Mesothelial cell of epicardium (in vitro differentiated cells): ENCODE data around the gene MMP26. TPM values are rescaled to one million over a fixed set of nuclear protein-coding genes. Genes with fewer than 3 reads are reported as not detected.

Source experiments
- DNase-seq, 2 experiments: peaks; one replicate each; pipeline ENCODE4 v3.0.0; 2021; ENCODE audit warnings: low spot score in 2 of 2; ENCODE audit not compliant: unreplicated experiment in 2 of 2
- H3K27ac Mint-ChIP-seq: 2 replicates; pipeline ENCODE4 v1.8.0; 2021; ENCODE audit warnings: mixed read lengths
- H3K27me3 Mint-ChIP-seq: 2 replicates; pipeline ENCODE4 v1.8.0; 2021; ENCODE audit warnings: low read depth, mixed read lengths
- H3K36me3 Mint-ChIP-seq: 2 replicates; pipeline ENCODE4 v1.8.0; 2021; ENCODE audit warnings: mixed read lengths
- H3K4me1 Mint-ChIP-seq: 2 replicates; pipeline ENCODE4 v1.8.0; 2021; ENCODE audit warnings: mixed read lengths
- H3K4me3 Mint-ChIP-seq: 2 replicates; pipeline ENCODE4 v1.8.0; 2021; ENCODE audit warnings: mild to moderate bottlenecking, moderate library complexity, mixed read lengths
- H3K9me3 Mint-ChIP-seq: 2 replicates; pipeline ENCODE4 v1.8.0; 2021; ENCODE audit warnings: mixed read lengths
- CTCF ChIP-seq: fragments of 200-600 bp; sonication (generic); IDR thresholded peaks from one replicate; pipeline ENCODE4 v1.5.0; 2021; ENCODE audit warnings: antibody characterized with exemption; ENCODE audit not compliant: unreplicated experiment
- total RNA-seq: library from RNA; stranded (reverse); gene quantifications from 3 replicates; pipeline ENCODE4 v1.2.1, GENCODE V29; 2021

The MMP26 gene
- total RNA-seq, 1 donor from 2014 or later = not detected

GRCh38 chr11:4740735-4741134, 36.2 kb downstream of the MMP26 start:
- DNase-seq = no peak
- no peaks in the 10 kb centered on the region for H3K36me3 Mint-ChIP-seq
- no peak overlapping the region for H3K27ac Mint-ChIP-seq
- TF ChIP-seq CTCF = no peak
- H3K9me3 Mint-ChIP-seq = no peaks in the 10 kb centered on the region
- H3K4me1 Mint-ChIP-seq = no peaks in the 10 kb centered on the region
- no peak overlapping the region for H3K4me3 Mint-ChIP-seq
- H3K27me3 Mint-ChIP-seq = peaks cover 5% of the 10 kb centered on the region

GRCh38 chr11:4748438-4748837, 43.9 kb downstream of the MMP26 start:
- no peaks in the 10 kb centered on the region for H3K9me3 Mint-ChIP-seq
- no peak for DNase-seq
- no peaks in the 10 kb centered on the region for H3K36me3 Mint-ChIP-seq
- no peak for TF ChIP-seq CTCF
- H3K4me1 Mint-ChIP-seq = no peaks in the 10 kb centered on the region
- peaks cover 39% of the 10 kb centered on the region for H3K27me3 Mint-ChIP-seq
- no peak overlapping the region for H3K27ac Mint-ChIP-seq
- no peak overlapping the region for H3K4me3 Mint-ChIP-seq

- Mint-ChIP-seq H3K27ac (no peak overlapping the region), H3K4me3 (no peak overlapping the region), H3K27me3 (peaks cover 42% of the 10 kb centered on the region), H3K4me1 (no peaks in the 10 kb centered on the region), H3K36me3 (no peaks in the 10 kb centered on the region), H3K9me3 (no peaks in the 10 kb centered on the region)
- no peak for DNase-seq
- no peak for TF ChIP-seq CTCF
Observed at GRCh38 chr11:4751201-4751600, 46.6 kb downstream of the MMP26 start.

Other genes with a start within 250 kb of the MMP26 start
- 0.07 TPM in 1 of 3 replicates, not detected in the others for gene OR52K1, start 222.1 kb upstream of the MMP26 start, total RNA-seq
- not detected in 3 replicates for gene OR52M1, start 159.6 kb upstream of the MMP26 start, total RNA-seq
- not detected in 3 replicates for gene OR52I2, start 123.0 kb upstream of the MMP26 start, total RNA-seq
- gene OR52I1, start 110.7 kb upstream of the MMP26 start, total RNA-seq = not detected in 3 replicates
- gene TRIM68, start 96.6 kb upstream of the MMP26 start, total RNA-seq = 20.2 to 23.3 TPM (median 21.4 TPM) in 3 replicates
- not detected in 3 replicates for gene OR51D1, start 67.3 kb upstream of the MMP26 start, total RNA-seq
- not detected in 3 replicates for gene OR51E1, start 60.8 kb upstream of the MMP26 start, total RNA-seq
- gene OR51E2, start 6.9 kb upstream of the MMP26 start, total RNA-seq = 0.11 TPM in 1 of 3 replicates, not detected in the others
- not detected in 3 replicates for gene OR51F1, start 65.2 kb downstream of the MMP26 start, total RNA-seq
- gene OR52R1, start 99.6 kb downstream of the MMP26 start, total RNA-seq = not detected in 3 replicates
- gene OR51F2, start 116.5 kb downstream of the MMP26 start, total RNA-seq = not detected in 3 replicates
- gene OR51S1, start 144.4 kb downstream of the MMP26 start, total RNA-seq = not detected in 3 replicates
- gene OR51T1, start 177.1 kb downstream of the MMP26 start, total RNA-seq = not detected in 3 replicates
- gene OR51A7, start 199.0 kb downstream of the MMP26 start, total RNA-seq = not detected in 3 replicates
- gene OR51G2, start 214.6 kb downstream of the MMP26 start, total RNA-seq = not detected in 3 replicates
- not detected in 3 replicates for gene OR51G1, start 219.6 kb downstream of the MMP26 start, total RNA-seq
- gene OR51A4, start 242.8 kb downstream of the MMP26 start, total RNA-seq = not detected in 3 replicates